A673 (cell line): Measurements from ENCODE around the gene STT3B. TPM values are rescaled to one million over a fixed set of nuclear protein-coding genes. Genes with fewer than 3 reads are reported as not detected.

Experiments
- BruUV-seq: library from RNA; stranded (reverse); fragments of 400-500 nt; replicated peaks from 2 replicates; lab custom pipeline; 2021; lab: Mats Ljungman, UMichigan
- CTCF ChIA-PET: fragments of 300-600 bp; sonication (Branson Sonifier 250); formaldehyde crosslinking; loops from one replicate; lab custom pipeline; 2022; ENCODE audit warnings: antibody characterized with exemption; lab: Charles Lee
- POLR2A ChIA-PET: fragments of 300-600 bp; sonication (Branson Sonifier 250); formaldehyde crosslinking; loops from one replicate; lab custom pipeline; 2022; ENCODE audit warnings: antibody characterized with exemption; ENCODE audit not compliant: low non-redundant PET; lab: Charles Lee
- DNase-seq: peaks from one replicate; pipeline ENCODE4 v3.0.0-alpha.2; 2015; ENCODE audit warnings: low spot score
- H3K27ac ChIP-seq: fragments of 200-600 bp; sonication (generic); 2 replicates; pipeline ENCODE4 v1.5.1; 2016; ENCODE audit warnings: mixed run types, low read depth, mild to moderate bottlenecking, mixed read lengths, antibody characterized with exemption, low read length; ENCODE audit not compliant: poor library complexity, severe bottlenecking
- H3K27me3 ChIP-seq: fragments of 200-600 bp; sonication (generic); replicated peaks from 2 replicates; pipeline ENCODE4 v1.6.1; 2017; ENCODE audit warnings: mixed run types, low read depth, mild to moderate bottlenecking, mixed read lengths, antibody characterized with exemption, low read length; ENCODE audit not compliant: insufficient read depth, poor library complexity
- H3K36me3 ChIP-seq: fragments of 200-600 bp; sonication (generic); 2 replicates; pipeline ENCODE4 v1.6.1; 2016; ENCODE audit warnings: mixed run types, mild to moderate bottlenecking, mixed read lengths, antibody characterized with exemption, low read length; ENCODE audit not compliant: insufficient read depth, poor library complexity, severe bottlenecking
- H3K4me1 ChIP-seq: fragments of 200-600 bp; sonication (generic); 2 replicates; pipeline ENCODE4 v1.6.1; 2017; ENCODE audit warnings: mixed run types, mild to moderate bottlenecking, mixed read lengths, antibody characterized with exemption, low read length; ENCODE audit not compliant: insufficient read depth, poor library complexity, severe bottlenecking
- H3K4me3 ChIP-seq: fragments of 200-600 bp; sonication (generic); 2 replicates; pipeline ENCODE4 v1.5.1; 2016; ENCODE audit warnings: low read depth, mixed run types, mild to moderate bottlenecking, mixed read lengths, low read length; ENCODE audit not compliant: poor library complexity, severe bottlenecking
- H3K9me3 ChIP-seq: fragments of 200-600 bp; sonication (generic); 2 replicates; pipeline ENCODE4 v1.6.1; 2016; ENCODE audit warnings: mixed run types, low read depth, mild to moderate bottlenecking, mixed read lengths, antibody characterized with exemption, low read length; ENCODE audit not compliant: poor library complexity, severe bottlenecking
- EZH2 ChIP-seq: fragments of 200-600 bp; sonication (generic); IDR thresholded peaks from 2 replicates; pipeline ENCODE4 v1.6.1; 2017; ENCODE audit warnings: borderline replicate concordance, low read depth, mild to moderate bottlenecking, mixed read lengths, antibody characterized with exemption, low read length; ENCODE audit not compliant: poor library complexity, severe bottlenecking
- intact Hi-C: fragments of 100-400 bp; cut with micrococcal nuclease; formaldehyde crosslinking; loops from one replicate; pipeline ENCODE4 v1.10.0; 2022; ENCODE audit not compliant: unreplicated experiment
- total RNA-seq: library from RNA; stranded (reverse); gene quantifications from 2 replicates; pipeline ENCODE4 v1.2.3, GENCODE V29; 2021
- TF ChIP-seq, protein P1 (sequence below): fragments of 300-800, 200-600 bp; sonication (generic); conservative IDR thresholded peaks from 2 replicates; pipeline ENCODE4 v1.5.1; 2017; ENCODE audit warnings: low read depth, mild to moderate bottlenecking, antibody characterized with exemption, low read length, moderate library complexity, mixed read lengths

Gene STT3B
- total RNA-seq, 1 experiment from 2014 or later, result 137 TPM

GRCh38 chr3:31639828-31640227 lies 107.1 kb downstream of the STT3B start:
- CTCF ChIA-PET, result no interaction called here

GRCh38 chr3:31645256-31645655 lies 112.5 kb downstream of the STT3B start:
- Histone ChIP-seq H3K36me3 (no peaks in the 10 kb centered on the region), H3K9me3 (peaks cover 25% of the 10 kb centered on the region), H3K27me3 (no peaks in the 10 kb centered on the region), H3K4me1 (no peaks in the 10 kb centered on the region), H3K4me3 (no peak overlapping the region), H3K27ac (no peak overlapping the region)
- CTCF ChIA-PET, result interaction anchor here (0.7 kb wide), 1 partner anchor 494 kb away, joined by 5 read pairs; no protein-coding TSS in a partner anchor
- intact Hi-C loops, result no loop called here
- no TSS peak for BruUV-seq
- no peak for DNase-seq
- no peak for TF ChIP-seq EZH2
- TF ChIP-seq, protein P1, sequence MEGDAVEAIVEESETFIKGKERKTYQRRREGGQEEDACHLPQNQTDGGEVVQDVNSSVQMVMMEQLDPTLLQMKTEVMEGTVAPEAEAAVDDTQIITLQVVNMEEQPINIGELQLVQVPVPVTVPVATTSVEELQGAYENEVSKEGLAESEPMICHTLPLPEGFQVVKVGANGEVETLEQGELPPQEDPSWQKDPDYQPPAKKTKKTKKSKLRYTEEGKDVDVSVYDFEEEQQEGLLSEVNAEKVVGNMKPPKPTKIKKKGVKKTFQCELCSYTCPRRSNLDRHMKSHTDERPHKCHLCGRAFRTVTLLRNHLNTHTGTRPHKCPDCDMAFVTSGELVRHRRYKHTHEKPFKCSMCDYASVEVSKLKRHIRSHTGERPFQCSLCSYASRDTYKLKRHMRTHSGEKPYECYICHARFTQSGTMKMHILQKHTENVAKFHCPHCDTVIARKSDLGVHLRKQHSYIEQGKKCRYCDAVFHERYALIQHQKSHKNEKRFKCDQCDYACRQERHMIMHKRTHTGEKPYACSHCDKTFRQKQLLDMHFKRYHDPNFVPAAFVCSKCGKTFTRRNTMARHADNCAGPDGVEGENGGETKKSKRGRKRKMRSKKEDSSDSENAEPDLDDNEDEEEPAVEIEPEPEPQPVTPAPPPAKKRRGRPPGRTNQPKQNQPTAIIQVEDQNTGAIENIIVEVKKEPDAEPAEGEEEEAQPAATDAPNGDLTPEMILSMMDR, result no peak
- POLR2A ChIA-PET, result interaction anchor here (0.6 kb wide), 1 partner anchor 8 kb away, joined by 3 read pairs; no protein-coding TSS in a partner anchor

More at GRCh38 chr3:31639828-31640227, 107.1 kb downstream of the STT3B start:
- H3K4me3 ChIP-seq, result no peak overlapping the region
- POLR2A ChIA-PET, result no interaction called here
- TF ChIP-seq, protein P1, result no peak
- no peak for TF ChIP-seq EZH2
- no peak overlapping the region for H3K27ac ChIP-seq
- DNase-seq, result no peak
- no peaks in the 10 kb centered on the region for H3K9me3 ChIP-seq
- intact Hi-C loops, result no loop called here
- H3K4me1 ChIP-seq, result no peaks in the 10 kb centered on the region
- no peaks in the 10 kb centered on the region for H3K27me3 ChIP-seq
- BruUV-seq, result no TSS peak
- peaks cover 6% of the 10 kb centered on the region for H3K36me3 ChIP-seq

- Histone ChIP-seq H3K4me1 (no peaks in the 10 kb centered on the region), H3K9me3 (peaks cover 52% of the 10 kb centered on the region), H3K27me3 (no peaks in the 10 kb centered on the region), H3K27ac (no peak overlapping the region), H3K4me3 (no peak overlapping the region), H3K36me3 (no peaks in the 10 kb centered on the region)
- intact Hi-C loops, result no loop called here
- ChIA-PET CTCF (no interaction called here), POLR2A (no interaction called here)
- TF ChIP-seq, protein P1, result no peak
- TF ChIP-seq EZH2, result no peak
- DNase-seq, result no peak
- BruUV-seq, result no TSS peak
These were observed 115.7 kb downstream of the STT3B start for GRCh38 chr3:31648286-31648968.
